NB4 (cell line): Measurements from ENCODE around the gene CLRN3.

Experiments used
- CTCF ChIP-seq: IDR thresholded peaks from one replicate; pipeline ENCODE4 v1.5.1; 2012; ENCODE audit warnings: low read depth, low read length
- POLR2A ChIP-seq: IDR thresholded peaks from 2 replicates; pipeline ENCODE4 v1.6.1; 2011; ENCODE audit warnings: mild to moderate bottlenecking; ENCODE audit not compliant: insufficient read length; ENCODE audit errors: extremely low read depth

GRCh38 chr10:127877699-127878098, 15.0 kb downstream of the CLRN3 start:
- TF ChIP-seq CTCF (no peak), POLR2A (no peak)
